ENCODE measurements around the gene TBXA2R.

DNA sequence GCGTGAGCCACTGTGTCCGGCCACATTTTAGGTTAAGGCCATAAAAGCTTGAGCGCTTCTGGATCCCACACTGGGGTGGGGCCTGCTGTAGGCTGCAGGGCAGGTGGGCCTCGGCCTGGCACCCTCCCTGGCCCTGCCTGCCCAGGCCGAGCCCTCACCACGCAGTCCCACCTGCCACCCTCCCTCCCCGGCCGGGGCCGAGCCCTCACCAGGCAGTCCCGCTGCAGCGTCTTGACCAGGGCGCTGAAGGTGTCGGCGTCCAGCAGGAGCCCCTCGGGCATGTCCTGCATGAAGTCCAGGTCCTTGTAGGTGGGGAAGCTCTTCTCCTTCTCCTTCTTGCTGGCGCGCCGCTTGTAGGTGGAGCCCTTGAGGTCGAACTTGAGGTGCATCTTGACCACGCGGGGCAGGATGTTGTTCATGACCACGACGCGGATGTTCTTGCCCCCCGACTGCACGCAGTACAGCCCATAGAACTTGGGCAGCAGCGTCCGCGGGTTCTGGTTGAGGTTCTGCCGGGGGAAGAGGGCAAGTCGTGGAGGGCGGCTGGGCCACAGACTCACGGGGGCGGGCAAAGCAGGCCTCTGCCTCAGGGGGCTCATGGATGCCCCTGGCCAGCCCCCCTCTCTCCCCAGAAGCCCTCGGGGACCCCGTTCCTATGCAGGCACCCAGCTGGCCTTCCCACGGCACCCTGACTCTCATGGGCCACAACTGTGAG lies 46.6 kb upstream of the TBXA2R start:
- TF ChIP-seq, protein P1, sequence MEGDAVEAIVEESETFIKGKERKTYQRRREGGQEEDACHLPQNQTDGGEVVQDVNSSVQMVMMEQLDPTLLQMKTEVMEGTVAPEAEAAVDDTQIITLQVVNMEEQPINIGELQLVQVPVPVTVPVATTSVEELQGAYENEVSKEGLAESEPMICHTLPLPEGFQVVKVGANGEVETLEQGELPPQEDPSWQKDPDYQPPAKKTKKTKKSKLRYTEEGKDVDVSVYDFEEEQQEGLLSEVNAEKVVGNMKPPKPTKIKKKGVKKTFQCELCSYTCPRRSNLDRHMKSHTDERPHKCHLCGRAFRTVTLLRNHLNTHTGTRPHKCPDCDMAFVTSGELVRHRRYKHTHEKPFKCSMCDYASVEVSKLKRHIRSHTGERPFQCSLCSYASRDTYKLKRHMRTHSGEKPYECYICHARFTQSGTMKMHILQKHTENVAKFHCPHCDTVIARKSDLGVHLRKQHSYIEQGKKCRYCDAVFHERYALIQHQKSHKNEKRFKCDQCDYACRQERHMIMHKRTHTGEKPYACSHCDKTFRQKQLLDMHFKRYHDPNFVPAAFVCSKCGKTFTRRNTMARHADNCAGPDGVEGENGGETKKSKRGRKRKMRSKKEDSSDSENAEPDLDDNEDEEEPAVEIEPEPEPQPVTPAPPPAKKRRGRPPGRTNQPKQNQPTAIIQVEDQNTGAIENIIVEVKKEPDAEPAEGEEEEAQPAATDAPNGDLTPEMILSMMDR (IDR thresholded peaks at IDR 0.05) = no peak
- TF ChIP-seq POLR2A (IDR thresholded peaks at IDR 0.05) (no peak), EP300 (IDR thresholded peaks at IDR 0.05) (no peak)

Measured in gastroesophageal sphincter (tissue), 3 donors.